Vagina (tissue), 2 donors: Measurements from ENCODE around the gene B4GALT6.

Source experiments
- CTCF ChIP-seq, 3 experiments: fragments of 450-650 bp in 2 of 3; fragments of 200-600 bp in 1 of 3; sonication (generic) in 1 of 3; IDR thresholded peaks; one replicate each; pipeline ENCODE4 v1.5.1; 2017 to 2019; ENCODE audit warnings: antibody characterized with exemption in 3 of 3, mild to moderate bottlenecking in 2 of 3, moderate library complexity in 2 of 3
- POLR2A ChIP-seq, 2 donors: fragments of 450-650 bp; IDR thresholded peaks; one replicate each; pipeline ENCODE4 v1.6.1; 2017; ENCODE audit warnings: antibody characterized with exemption in 2 of 2, mild to moderate bottlenecking in 2 of 2, moderate library complexity in 2 of 2

GRCh38 chr18:31721601-31722000 is 37.2 kb upstream of the B4GALT6 start:
- TF ChIP-seq CTCF (IDR thresholded peaks at IDR 0.05) (no peak), POLR2A (IDR thresholded peaks at IDR 0.05) (no peak)
